T47D (cell line): Measurements from ENCODE around the gene MAP1LC3B.
A peak's percentile ranks its signal among the peaks of the same experiment; 100 is the strongest.
"Not testable (repeated sequence)": the region's sequence is repeated elsewhere in the genome, so short reads cannot be mapped to it uniquely, and the experiment has no call there.

Experiments
- DNase-seq, 2 experiments: peaks; one replicate each; pipeline versions ENCODE4 v3.0.0 to v3.0.0-alpha.2; 2011 to 2012; ENCODE audit warnings: low read depth in 1 of 2, low spot score in 1 of 2
- JUND ChIP-seq: IDR thresholded peaks from 2 replicates; pipeline ENCODE4 v1.6.1; 2012; ENCODE audit warnings: low read depth
- in situ Hi-C: cut with HindIII; loops from 2 replicates; pipeline ENCODE4 v1.10.0; 2016; ENCODE audit warnings: low sequenced_read_pairs, low pct_unique_long_range_greater_than_20kb

Gene MAP1LC3B

DNA sequence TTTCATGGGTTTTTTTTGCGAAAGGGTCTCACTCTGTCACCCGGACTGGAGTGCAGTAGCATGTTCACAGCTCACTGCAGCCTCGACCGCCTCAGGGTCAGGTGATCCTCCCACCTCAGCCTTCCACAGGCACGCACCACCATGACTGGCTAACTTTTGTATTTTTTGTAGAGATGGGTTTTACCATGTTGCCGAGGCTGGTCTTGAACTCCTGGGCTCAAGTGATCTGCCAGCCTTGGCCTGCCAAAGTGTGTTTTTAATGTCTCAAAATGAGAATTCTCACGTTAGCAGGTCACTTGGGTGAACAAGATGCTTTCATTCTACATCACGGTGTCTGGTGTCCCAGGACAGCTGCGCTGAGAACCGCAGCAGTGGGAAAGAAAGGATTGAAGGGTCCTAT, 11.7 kb upstream of the MAP1LC3B start:
- in situ Hi-C loops = no loop called here
- no peak for DNase-seq
- no peak for TF ChIP-seq JUND

DNA sequence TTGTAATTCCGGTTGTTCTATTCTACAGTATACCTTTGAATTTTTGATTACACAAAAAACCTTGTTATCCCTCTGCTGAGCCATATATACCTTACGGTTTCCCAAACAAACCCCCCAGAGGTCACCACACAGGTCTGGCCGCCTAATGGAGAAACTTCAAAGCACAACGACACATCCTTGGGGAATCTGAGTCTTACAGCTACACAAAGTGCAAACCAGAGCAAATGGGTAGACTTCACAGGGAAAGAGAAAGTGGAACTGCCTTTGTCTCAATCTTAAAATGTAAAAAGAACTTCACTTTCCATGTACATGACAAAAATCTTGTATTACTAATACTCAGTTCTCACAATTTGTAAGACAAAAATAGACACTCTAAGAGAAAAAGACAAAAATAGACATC, 11.3 kb upstream of the MAP1LC3B start:
- DNase-seq = no peak
- TF ChIP-seq JUND = no peak
- in situ Hi-C loops = no loop called here

DNA sequence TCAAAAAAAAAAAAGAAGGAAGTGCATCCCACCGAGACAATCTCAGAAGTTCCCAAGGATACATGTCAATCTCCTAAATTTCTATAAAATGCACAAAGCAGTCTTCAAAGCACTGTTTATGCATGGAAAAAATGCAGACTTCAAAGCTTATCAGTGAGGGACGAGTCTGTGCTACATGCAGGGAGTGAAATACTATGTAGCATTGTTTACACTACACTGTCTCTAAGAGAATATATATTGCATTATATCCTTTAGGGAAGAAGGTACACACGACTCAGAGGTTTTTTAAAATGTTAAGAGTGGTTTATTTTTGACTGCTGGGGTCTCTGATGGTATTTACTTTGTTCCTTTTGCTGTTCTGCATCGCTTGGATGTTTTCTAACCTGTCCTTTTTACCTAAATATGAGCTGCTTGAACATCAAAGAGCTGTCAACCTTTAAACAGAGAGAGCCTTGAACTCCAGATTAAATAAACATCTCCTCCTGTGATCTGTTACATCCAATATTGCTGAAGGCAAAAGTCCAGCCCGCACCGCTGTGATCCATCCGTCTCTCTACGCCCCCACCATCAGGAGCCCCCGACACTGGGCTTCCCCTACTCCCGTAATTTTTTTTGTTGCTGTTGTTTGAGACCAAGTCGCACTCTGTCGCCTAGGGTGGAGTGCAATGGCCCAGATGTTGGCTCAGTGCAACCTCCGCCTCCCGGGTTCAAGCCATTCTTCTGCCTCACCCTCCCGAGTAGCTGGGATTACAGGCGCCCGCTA, 9.9 kb upstream of the MAP1LC3B start:
- no peak for DNase-seq
- no peak for TF ChIP-seq JUND
- in situ Hi-C loops = no loop called here

DNA sequence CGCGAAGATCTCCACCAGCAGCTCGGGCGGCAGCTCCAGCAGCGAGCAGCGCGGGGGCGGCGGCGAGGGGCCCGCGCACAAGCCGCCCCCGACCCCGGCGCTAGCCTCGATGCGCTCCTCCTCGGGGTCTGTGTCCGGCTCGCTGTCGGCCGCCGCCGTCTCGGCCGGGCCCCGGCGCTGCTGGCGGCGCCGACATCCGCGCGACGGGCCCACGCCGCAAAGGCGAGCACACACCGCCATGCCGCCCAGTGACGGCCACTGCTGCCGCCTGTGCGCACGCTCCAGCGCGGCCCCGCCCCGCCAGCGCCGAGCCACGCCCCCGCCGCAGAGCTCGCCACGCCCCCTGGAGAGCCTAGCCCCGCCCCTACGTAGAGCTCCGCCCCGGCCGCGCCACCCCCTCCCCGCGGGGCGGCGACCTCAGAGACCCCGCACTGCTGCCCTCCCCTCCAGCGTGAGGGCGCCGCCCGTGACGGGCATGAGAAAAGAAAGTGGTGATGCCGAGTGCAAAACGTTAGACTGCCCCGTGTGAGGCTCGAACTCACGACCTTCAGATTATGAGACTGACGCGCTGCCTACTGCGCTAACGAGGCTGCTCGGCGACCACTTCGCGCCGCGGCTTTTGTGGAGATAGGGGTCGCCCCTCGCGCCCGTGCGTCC, 8.5 kb upstream of the MAP1LC3B start, which contains the start of gene FBXO31:
Gene FBXO31, minus strand, starts transcription at position 272 of the 657 bp plus-strand sequence. Its CDS starts 32 bp downstream, at position 240.
- in situ Hi-C loops = no loop called here
- peak; percentile 87 to 88 for DNase-seq
- no peak for TF ChIP-seq JUND

DNA sequence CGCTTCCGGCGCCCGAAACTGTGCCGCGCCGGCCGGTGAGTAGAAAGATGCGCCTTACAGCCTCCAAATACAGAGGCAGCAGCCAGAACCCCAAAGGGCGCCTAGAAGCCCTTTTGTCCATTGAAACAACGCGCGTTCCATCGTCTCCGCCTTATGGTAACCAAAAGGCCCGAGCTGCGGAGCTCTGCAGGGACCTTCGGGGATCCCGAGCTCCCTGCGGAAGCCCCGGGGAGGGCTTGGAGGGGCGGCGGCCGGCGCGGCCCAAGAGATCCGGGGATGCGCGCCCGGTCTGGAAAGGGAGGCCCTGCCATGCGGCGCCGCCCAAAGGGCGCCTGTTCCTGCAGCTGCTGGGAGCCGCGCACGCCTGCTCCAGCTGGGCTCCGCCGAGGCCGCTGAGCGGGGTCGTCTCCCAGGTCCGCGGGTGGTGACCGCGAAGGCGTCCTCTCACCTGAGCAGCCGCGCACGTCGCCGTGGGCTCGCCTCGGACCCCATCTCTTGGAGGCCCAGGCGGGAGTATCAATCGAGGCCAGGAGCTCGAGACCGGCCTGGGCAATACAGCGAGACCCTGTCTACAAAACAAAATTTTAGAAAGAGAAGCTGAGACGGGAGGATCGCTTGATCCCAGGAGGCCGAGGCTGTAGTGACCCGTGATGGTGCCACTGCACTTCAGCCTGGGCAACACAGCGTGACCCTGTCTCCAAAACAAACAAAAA, 7.8 kb upstream of the MAP1LC3B start:
- TF ChIP-seq JUND = no peak
- in situ Hi-C loops = no loop called here
- DNase-seq = no peak

DNA sequence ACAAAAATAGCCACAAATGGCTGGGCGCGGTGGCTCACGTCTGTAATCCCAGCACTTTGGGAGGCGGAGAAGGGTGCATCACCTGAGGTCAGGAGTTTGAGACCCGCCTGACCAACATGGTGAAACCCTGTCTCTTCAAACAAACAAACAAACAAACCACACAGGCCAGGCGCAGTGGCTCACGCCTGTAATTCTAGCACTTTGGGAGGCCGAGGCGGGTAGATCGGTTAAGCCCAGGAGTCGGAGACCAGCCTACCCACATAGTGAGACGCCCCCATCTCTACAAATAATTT, 7.3 kb upstream of the MAP1LC3B start:
- DNase-seq, in situ Hi-C loops: not testable (repeated sequence)

DNA sequence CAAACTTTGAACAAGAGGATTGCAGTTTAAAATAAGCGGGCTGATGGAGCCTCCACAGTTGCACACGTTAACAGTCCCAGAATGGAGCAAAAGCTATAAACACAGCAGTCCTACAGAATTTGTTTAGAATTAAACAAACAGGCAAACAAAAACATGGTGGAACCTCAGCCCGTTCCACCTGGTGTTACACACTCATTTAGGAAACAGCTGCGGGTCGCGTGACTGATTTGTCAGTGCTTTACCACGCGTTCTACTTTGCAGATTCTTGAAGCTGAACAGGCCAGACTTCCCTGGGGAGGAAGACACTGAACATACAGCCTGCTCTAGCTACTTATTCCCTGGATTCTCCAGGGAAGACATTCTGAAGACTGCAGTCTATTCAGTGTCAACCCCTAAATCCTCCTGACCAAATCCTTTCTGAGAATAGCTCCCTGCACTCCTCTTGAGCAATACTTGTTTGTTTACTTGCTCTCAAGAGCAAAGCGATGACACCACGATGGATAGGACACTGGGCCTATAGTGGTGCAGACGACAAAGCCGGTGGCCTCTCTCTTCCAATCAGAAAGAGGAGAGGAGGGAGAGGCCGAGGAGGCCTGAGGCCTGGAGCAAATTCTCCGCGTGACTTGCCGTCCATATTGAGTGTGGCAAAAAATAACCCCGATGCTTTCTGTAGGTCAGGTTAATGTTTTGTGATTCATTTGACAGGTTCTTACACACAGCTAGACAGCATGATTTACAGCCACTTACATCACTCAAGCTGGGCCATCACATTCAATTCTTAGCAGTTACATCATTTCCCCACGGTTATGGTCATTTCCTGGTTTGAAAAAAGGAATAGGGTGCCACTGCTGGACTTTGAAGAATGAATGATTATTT, 4.0 kb upstream of the MAP1LC3B start:
- peak; percentile 99 to 100 for DNase-seq
- in situ Hi-C loops = no loop called here
- no peak for TF ChIP-seq JUND

DNA sequence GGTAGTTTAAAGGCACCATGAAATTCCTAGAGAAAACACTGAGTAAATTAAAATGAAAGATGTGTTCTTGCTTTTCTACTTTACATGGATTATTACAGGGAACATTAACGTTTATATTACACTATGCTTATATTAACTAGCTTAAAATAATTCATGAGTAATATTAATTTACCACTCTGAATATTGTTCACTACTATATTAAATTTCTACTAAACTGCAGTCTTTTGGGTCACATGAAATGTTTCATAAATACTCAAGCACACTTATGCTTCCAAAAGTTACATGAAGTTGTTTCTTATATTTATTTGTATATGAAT, 3.4 kb upstream of the MAP1LC3B start:
- DNase-seq = no peak
- TF ChIP-seq JUND = no peak
- in situ Hi-C loops = no loop called here

DNA sequence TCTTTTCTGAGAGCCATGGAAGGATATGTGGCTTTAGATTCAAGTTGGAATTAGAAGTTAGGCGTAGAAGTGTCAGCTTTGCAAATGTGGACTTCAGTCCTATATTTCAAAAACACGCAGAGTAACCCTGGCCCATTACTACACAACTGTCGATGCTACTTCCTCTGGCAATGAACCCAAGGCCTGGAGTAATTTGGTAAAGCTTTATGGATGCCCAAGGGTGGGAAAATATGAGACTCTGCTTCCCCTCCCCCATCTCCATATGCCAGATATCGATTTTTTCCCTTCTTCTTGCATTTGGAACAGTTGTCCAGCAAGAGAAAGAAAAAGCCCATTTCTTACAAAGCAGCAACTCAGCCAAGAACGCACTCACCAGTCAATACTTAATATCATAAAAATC, 2.9 kb upstream of the MAP1LC3B start:
- in situ Hi-C loops = no loop called here
- TF ChIP-seq JUND = no peak
- no peak for DNase-seq

DNA sequence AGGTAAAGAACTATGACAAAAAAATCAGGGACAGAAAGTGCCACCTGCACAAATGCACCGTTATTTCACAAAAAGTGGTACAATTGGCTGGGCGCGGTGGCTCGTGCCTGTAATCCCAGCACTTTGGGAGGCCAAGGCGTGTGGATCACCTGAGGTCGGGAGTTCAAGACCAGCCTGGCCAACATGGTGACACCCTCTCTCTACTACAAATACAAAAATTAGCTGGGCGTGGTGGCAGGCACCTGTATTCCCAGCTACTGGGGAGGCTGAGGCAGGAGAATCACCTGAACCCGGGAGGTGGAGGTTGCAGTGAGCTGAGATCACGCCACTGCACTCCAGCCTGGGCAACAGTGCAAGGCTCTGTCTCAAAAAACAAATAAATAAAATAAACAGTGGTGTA, 2.2 kb upstream of the MAP1LC3B start:
- DNase-seq, in situ Hi-C loops: not testable (repeated sequence)

DNA sequence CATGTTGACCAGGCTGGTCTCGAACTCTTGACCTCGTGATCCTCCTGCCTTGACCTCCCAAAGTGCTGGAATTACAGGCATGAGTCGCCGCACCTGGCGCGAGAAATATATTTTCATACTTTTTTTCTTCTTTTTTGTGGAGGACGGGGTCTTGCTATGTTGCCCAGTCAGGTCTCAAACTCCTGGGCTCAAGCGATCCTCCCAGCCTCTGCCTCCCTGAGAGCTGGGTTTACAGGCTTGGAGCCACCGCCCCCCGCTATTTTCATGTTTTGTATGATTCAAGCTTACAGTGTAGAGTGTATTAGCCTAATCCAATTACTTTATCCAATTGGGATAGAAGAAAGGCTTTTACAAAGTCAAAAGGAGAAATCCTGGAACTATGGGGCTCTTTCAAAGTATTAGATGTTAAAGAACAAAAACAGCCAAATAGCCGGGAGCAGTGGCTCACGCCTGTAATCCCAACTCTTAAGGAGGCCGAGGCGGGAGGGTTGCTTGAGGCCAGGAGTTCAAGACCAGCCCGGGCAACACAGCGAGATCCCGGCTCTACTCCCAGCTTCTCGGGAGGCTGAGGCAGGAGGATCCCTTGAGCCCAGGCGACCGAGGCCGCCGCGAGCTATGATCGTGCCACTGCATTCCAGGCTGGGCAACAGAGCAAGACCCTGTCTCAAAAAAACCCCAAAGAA, 1.4 kb upstream of the MAP1LC3B start:
- in situ Hi-C loops = no loop called here
- no peak for TF ChIP-seq JUND
- DNase-seq = no peak

DNA sequence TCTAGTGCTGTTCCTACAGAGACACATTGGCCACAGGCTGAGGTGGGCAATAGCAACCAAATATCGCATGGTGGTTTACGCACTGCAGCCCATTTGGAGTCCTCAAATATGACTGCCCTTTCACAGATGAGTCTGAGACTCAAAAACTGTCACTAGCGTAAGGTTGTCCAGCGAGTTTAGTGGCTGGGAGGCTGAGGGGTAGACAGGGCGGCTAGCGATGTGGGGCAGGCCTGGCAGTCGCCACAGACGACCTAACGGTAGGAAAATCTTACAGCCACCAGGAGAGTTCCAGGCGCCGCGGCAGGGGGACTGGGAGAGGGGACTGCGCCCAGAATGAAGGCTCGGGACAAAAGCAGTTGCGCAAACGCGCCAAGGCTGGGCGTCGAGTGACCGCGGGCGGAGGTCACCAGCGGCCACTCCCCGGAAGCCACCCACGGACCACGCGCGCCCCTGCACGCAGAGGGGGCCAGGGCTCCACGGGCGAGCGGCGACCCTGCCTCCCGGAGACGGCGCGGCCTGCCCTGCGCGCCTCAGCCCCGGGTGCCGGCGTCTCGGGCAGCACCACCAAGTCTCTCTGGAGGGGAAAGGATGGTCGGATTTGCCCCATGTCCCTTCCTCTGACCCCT, 699 bp upstream of the MAP1LC3B start:
- in situ Hi-C loops = no loop called here
- peak; percentile 30 to 62 for DNase-seq
- no peak for TF ChIP-seq JUND
